HG03066 (cell line): ENCODE data around the gene RNF41.
A peak's percentile ranks its signal among the peaks of the same experiment; 100 is the strongest.
"Not testable (repeated sequence)": the region's sequence is repeated elsewhere in the genome, so short reads cannot be mapped to it uniquely, and the experiment has no call there.

Experiments used
- ATAC-seq: cut with Tn5 transposase; IDR thresholded peaks from one replicate; pipeline ENCODE4 v1.9.1; 2021; ENCODE audit warnings: low read depth; ENCODE audit not compliant: unreplicated experiment

The RNF41 gene

DNA sequence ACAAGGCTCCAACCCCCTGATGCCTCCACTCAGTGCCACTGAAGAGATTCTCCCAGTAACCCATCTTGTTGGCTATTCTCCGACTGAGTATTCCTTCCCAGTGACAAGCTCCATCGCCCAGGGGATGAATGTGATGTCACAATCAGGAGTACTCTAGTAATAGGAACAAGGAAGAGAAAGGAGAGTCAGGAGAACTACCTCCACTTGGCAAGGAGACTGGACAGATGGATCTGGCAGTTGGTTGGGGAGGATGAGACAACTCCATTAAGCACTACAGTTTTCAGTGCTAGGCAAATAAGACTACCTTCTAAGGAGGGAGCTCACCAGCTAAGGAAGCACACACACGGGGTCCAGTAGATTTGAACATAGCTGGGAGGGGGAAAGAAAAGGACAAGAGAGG is 5.3 kb downstream of the RNF41 start:
- ATAC-seq: no peak

DNA sequence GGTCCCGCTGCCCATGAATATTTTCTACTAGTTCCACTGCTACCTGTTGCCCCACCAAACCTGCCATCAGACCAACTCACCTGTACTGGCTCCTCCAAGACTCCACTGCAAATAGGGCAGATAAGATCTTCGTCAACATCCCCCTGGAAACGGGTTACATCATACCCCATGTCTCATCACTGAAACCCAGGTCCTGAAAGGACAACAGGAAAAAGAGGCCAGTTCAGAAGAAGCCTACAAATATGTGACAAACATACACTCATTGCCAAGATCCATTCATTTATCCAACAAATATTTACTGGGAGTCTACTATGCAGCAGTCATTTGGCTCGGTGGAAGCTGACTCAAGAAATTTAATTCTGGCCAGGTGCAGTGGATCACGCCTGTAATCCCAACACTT is 7.8 kb downstream of the RNF41 start:
- no peak for ATAC-seq

DNA sequence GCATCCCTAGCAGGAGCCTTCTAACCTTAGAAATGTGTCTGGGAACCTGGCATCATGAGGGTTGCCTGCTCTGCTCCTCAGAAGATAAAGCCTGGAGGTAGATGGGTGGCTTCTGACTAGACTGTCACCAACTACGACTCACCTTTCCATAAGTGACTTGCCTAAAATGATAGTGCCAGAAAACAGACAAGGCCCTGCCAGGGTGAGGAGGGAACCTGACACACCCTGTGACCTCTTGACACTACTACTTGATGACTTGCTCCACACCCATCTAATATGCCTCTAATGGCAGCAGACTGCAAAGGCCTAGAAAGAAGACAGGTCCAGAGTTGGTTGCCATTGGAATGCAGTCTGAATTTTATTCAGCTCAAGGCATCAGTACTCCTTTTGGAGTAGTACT is 9.4 kb downstream of the RNF41 start:
- ATAC-seq: no peak

DNA sequence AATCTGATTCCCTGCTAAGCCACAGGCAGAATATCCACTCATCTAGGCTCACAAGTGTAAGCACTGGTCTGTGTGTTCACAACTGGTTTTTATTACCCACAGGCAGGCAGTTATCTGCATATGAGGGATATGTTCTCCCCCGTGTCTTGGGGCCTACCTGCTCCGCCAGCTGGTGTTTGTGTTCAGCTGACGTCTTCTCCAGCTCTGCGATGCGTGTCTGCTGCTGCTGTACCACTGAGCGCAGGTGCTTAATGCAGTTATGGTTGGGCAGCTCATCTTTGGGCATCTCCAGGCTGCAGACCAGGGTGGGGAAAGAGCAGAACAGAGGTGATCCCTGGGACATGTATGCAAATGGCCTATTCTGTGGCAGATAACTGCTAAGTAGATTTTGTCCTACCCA is 13.7 kb downstream of the RNF41 start:
- ATAC-seq: no peak

DNA sequence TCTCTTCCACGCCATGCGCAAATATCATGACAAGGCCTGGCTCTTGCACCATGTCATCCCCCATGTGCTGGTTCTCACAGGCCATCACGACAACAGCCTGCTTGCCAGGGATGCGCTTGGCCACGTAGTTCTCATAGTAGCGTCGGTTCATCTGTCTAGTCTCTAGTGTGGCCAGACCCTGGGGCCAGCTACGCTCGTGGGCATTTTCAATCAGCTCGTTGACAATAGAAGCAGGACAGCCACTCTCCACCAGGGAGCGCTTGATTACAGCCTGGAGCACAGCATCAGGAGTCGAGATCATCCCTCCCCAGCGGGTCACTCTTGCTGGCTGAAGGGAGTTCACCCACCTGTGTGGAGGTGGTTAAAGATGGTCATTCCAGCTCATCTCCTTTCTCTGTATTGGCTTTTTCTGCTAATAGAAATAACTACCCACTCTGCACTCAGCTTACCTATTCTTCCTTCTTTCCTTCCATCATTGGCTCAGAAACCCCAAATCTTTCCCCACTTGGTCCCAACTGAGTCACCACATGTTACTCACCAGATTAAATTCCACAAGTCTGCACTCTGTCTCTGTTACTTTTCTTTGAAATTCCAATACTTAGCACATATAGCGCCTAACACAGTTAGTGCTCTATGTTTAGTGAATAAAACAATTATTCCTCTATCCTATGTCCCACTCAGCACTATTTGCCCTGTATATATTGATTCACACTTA is 15.1 kb downstream of the RNF41 start:
- no peak for ATAC-seq

DNA sequence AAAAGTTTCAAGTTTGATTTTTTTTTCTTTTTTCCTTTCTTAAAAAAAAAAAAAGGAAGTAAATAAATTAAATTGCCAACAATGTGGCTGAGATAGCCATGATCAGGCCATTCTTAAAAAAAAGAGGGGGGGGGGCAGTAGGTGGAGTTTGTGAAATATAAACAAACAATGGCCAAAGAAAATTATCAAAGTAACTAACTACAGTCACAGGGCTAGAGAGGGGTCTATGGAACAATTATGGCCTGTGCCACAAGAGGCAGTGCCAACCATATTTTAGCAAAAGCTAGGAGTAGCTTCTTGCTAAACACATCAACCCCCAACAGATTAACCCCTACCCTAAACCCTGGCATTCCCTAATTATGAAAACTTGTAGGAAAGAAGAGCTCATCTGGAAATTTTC is 16.3 kb downstream of the RNF41 start:
- ATAC-seq: no peak

DNA sequence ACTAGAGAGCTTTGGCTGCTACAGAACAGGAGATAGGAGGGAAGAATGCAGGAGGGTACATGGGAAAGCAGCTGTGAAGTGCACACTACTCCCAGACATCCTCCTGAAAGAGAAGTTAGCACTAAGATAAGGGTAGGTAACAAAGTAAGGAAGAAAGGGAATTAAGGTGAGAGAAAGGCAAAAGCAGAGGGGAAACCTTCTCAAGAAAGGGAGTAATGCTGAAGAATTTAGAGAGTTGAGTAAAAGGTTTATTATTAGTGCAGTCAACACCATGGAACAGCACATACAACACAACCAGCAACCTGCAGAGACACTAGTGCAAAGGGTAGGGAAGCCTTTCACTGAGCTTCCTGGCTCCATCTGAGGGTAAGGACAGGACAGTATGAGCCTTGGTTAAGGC is 17.4 kb downstream of the RNF41 start:
- no peak for ATAC-seq

DNA sequence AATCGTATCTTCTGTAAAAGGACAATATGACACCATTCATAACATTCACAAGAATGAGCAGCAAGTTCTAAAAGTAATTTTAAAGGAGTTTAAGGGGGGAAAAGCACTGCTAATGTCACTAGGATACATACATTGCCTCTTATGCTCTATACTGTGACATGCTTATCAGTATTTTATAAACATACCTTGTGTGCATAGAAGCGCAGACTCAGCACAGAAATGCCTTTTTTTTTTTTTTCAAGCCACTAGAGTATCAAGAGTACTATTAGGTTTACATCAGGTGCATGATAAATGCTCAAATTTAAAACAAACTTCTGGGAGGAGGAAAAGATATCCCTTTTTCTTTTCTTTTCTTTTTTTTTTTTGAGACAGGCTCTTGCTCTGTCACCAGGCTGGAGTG is 18.9 kb downstream of the RNF41 start:
- no peak for ATAC-seq

DNA sequence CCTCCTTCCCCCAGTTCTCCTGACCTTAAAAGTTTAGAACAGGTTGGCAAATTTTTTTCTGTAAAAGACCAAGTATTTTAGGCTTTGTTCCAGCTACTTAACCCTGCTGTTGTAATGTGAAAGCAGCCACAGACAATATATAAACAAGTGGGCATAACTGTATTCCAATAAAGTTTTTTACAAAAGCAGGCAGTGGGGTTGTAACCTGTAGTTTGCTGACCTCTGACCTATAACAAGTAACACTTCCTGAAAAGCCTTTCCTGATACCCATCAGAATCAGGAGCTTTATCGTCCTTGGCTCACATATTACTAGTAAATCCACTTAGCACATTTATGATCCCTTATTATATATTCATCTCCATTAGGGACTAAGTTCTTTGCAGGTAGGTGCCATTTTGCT is 19.4 kb downstream of the RNF41 start:
- no peak for ATAC-seq

DNA sequence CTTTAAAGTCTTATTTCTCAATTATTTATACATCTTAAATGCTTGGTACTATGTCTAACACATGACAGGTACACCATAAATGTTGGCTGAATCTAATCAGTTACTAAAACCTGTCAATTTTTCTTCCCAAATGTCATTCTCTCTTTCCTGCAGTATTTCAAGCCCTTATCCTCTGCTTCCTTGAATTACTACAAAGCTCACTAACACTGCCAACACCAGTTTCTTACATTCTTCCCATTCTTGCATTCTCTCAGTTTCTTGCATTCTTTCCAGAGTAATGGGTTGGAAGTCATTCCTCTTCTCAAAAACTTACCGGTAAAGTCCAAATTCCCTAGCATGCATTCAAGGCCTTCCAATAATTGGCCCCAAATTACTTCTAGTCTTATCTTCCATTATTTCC is 22.9 kb downstream of the RNF41 start:
- no peak for ATAC-seq

DNA sequence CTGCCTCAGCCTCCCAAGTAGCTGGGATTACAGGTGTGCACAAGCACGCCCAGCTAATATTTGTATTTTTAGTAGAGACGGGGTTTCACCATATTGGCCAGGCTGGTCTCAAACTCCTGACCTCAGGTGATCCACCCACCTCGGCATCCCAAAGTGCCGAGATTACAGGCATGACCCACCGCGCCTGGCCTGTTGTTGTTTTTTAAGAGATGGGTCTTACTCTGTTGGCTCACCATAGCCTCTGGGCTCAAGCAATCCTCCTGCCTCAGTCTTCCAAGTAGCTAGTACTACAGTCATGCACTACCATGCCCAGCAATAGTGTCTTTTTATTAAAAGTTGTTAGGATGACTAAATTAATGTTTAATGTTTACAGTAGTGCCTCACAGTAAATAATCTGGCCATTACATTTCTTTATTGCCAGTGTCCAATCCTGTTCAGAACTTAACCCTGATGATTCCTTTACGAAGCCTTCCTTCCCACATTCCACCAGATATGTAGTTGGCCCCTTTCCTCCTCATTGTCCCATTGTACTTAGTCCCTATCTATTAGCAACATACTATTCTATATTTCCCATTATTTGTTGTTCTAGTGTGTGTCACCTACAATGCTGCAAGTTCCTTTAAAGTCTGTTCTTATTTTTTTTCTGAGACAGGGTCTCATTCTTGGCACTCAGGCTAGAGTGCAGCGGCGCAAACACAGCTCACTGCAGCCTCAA is 23.6 kb downstream of the RNF41 start:
- ATAC-seq: no peak

DNA sequence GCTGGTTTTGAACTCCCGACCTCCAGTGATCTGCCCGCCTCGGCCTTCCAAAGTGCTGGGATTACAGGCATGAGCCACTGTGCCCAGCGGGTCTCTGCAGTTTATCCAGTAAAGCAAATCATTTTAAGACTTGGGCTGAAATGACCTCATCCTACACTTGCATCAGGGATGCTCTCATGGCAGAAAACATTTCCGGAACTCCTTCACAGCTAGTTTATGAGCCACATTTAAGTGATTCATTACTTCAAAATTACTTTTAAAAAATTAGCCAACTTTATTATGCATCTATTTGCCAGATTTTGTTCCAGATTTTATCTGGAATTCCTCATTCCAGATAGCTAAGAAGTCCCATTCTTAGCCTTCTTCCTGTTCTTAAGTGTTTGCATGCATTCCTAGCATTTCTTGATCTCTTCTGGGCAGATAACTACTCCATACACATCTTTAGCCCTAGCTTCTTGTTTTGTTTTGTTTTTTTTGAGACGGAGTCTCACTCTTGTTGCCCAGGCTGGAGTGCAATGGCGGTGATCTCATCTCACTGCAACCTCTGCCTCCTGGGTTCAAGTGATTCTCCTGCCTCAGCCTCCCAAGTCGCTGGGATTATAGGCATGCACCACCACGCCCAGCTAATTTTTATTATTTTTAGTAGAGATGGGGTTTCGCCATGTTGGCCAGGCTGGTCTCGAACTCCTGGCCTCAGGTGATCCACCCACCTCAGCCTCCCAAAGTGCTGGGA is 24.7 kb downstream of the RNF41 start:
- ATAC-seq: not testable (repeated sequence)

DNA sequence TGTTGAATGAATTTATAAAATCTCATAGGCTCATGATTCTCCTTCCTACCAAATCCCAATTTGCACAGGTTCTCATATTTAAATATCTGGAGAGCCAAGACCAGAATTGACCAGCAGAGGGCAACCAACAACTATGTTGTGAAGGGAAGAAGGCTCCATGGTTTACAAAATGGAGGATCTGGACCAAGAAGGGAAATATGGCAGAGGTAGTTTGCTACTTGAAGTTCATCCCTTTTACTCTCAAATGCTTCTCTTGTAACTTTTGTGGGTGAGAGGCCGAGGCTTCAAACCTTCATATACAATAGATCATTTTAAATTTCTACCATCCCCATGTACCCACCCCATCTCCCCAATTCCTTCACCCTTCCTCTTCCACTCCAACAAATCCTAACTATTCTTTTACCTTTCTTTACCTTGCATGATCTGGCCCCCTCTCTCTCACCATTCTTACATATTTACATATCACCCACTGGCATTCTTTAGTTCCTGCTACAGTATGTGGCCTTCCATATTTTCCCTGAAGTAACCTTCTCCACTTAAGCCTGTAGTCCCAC is 28.6 kb downstream of the RNF41 start:
- ATAC-seq: no peak

DNA sequence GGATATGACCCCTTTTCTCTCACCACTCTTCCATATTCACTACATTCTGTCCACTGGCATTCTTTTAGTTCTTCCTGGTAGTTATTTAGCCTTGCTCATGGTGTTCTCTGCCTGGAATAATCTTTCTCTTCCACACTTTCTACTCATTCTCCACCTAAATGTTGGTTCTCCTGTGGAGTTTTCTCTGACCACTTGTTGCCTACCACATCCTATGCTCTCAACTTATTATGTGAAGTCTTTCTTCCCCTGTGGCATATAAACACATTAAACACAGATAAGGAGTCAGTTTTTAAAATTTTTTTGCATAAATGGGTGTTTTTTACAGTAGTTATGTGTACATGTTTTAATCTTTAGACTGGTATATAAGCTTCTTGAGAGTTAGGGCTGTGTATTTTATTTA is 29.1 kb downstream of the RNF41 start:
- no peak for ATAC-seq

DNA sequence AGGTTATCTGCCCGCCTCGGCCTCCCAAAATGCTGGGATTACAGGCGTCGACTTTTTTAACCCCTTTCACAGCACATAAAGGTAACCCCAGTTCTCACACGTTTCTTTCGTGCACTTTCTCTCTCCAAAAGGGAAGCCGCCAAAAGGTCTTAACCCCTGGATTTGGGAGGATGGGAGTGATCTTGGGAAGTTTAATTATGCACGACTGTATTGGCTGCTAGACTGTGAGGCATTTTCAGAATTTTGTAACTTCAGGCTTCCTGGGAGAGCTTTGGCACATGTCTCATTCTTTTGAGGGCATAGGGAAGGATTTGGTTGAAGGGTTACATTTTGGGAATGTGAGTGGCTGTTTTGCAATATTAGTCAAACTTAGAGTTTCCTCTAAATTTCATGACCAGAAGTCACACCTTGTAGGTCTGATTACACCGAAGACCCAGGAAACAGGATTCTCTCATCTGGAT is 31.0 kb downstream of the RNF41 start:
- ATAC-seq: no peak

DNA sequence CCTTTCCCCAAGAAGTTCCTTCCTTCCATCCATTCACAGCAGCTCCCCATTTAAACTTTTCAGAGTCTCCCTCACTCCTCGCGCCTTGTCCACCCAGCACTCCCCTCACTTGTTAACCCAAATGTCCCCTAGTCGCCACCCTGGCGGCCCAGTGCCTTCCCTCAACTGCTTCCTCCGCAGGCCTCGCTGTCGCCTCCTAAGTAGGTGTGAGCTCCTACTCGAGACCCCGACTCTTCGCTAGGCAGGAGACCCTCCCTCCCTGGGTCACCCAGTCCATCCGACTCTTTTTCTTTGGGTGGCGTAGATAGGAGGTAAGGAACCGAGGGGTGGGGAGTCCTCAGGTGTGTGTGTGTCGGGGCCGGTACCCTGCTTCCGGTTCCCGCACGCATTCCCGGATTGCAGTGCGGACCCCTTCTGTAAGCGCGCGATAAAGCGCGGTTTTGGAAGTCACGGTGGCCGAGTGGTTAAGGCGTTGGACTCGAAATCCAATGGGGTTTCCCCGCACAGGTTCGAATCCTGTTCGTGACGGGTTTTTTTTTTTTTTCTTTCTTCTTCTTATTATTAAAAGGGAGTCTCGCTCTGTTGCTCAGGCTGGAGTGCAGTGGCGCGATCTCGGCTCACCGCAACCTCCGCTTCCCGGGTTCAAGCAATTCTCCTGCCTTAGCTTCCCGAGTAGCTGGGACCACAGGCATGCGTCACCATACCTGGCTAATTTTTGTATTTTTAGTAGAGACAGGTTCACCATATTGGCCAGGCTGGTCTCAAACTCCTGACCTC is 31.6 kb downstream of the RNF41 start:
- ATAC-seq: peak; percentile 31

DNA sequence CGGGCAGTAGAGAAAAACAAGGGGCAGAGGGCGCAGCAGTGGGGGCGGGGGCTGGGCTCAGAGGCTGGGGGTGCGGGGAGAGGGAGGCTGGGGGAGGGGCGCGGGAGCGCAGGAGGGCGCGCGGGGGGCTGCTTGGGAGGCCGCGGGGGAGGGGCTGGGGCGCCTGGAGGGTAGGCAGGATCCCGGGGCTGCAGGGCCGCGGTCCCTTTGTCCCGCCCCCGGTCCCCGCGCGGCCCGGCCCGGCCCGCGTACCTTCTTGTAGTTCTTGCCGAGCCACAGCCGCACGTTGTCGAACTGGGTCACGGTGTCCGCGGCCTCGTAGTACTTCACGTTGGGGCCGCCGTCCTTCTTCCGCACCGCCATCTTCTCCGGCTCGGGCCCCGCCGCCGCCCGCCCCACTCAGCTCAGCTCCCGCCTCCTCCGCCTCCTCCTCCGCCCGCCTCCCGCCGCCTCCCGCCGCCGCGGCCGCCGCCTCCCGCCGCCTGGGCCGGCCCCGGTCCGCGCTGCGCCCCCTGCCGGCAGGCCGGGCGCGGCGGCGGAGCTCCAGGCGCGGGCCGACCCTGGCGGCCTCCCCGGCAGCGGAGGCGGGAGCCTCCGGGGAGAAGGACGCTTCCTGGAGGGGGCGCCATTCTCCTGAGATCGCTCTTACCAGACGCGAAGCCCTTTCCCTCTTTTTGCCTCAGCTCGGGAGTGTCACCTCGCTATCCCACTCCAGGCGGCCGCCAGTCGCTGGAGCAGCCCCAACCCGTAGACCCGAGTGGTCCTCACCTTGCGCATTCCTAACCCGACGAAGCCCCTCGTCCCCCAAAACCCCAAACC is 32.4 kb downstream of the RNF41 start, which contains the start of gene SMARCC2:
Gene SMARCC2, minus strand, starts transcription at position 385 of the 819 bp plus-strand sequence. Its CDS starts 22 bp downstream, at position 363.
- ATAC-seq: peak; percentile 71

DNA sequence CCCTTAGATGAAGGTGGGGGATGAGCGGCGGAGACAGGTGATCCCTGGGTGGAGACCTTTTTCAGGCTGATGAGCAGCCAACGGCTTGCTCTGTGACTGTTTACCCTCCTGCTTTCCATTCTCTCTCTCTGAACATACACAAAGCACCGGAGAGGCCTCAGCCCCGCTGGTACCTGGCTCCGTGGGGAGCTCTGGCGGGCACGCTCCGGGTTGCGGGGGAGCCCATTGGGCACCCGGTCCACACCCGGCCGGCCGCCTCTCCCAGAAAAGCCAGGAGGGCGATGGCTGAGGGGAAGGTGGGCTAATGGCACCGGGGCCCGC is 33.0 kb downstream of the RNF41 start:
- no peak for ATAC-seq

DNA sequence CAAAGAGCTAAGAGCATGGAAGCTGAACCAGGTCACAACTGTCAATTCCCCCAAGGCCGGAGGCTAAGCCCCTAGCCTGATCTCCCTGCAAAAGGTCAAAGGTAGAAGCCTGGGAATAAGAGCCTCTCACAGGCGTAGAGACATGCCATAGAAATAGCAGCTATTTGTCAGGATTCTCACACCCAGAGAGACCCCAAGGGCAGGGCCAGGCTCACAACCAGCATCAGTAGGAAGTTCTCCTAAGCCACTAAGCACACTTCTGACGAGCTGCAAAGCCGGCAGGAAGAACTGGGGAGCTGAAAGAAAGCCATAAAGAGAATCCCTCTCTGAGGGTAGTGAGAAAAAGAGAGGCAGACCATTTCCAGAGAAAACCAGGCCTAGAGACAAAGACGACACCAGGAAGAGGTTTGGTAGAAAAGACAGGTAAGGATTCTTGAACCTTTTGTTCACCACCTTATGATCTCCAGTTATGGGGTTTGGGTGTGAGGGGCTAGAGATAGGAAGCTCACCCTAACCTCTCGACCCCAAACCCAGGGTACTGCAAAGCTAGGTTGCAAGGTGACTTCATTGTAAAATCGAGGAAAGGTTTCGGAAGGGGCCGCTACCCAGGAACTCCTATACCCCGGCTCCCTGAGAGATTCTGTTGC is 33.5 kb downstream of the RNF41 start:
- no peak for ATAC-seq
